Measurements from ENCODE around the gene HECA.

DNA sequence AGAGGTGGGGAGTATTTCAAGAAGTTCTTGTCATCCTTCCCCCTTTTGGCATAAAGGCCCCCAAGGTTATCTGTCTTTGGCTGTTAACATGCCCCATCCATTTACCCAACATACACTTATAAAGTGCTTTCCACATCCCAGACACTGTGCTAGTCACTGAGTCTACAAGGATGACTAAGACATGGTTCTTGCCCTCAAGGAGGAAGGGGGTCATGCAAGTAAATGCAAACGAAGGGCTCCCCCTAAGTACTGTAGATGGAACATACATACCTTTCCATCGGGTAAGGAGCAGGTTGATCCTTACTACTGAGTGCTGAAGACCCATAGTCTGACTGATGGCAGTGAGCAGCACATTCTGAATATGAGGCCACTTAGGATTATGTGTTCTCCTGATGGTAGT is 38.3 kb downstream of the HECA start:
- TF ChIP-seq CTCF (IDR thresholded peaks at IDR 0.05; ENCODE audit: poor library complexity): no peak
- TF ChIP-seq EZH2 (IDR thresholded peaks at IDR 0.05; ENCODE audit: borderline replicate concordance): no peak

Measured in hepatocyte (in vitro differentiated cells).